GM23248 (cell line): ENCODE data around the gene VEGFB. TPM values are rescaled to one million over a fixed set of nuclear protein-coding genes. Genes with fewer than 3 reads are reported as not detected.

Experiments
- DNase-seq: peaks from one replicate; pipeline ENCODE4 v3.0.0-alpha.2; 2015
- H2AFZ ChIP-seq: fragments of 200-600 bp; sonication (generic); 2 replicates; pipeline ENCODE4 v1.6.1; 2016; ENCODE audit warnings: antibody characterized with exemption
- H3F3A ChIP-seq: fragments of 200-600 bp; sonication (generic); 2 replicates; pipeline ENCODE4 v1.6.1; 2016; ENCODE audit warnings: mild to moderate bottlenecking, antibody characterized with exemption, mixed run types; ENCODE audit not compliant: insufficient read depth
- H3K27ac ChIP-seq: fragments of 200-600 bp; sonication (generic); 2 replicates; pipeline ENCODE4 v1.5.1; 2016; ENCODE audit warnings: mild to moderate bottlenecking
- H3K27me3 ChIP-seq: fragments of 200-600 bp; sonication (generic); replicated peaks from 2 replicates; pipeline ENCODE4 v1.6.1; 2016; ENCODE audit warnings: mild to moderate bottlenecking; ENCODE audit not compliant: insufficient read depth
- H3K36me3 ChIP-seq: fragments of 200-600 bp; sonication (generic); 2 replicates; pipeline ENCODE4 v1.6.1; 2016; ENCODE audit warnings: low read depth, mild to moderate bottlenecking
- H3K4me1 ChIP-seq: fragments of 200-600 bp; sonication (generic); 2 replicates; pipeline ENCODE4 v1.6.1; 2016; ENCODE audit warnings: mild to moderate bottlenecking; ENCODE audit not compliant: insufficient read depth
- H3K4me2 ChIP-seq: fragments of 200-600 bp; sonication (generic); one replicate; pipeline ENCODE4 v1.6.1; 2016; ENCODE audit warnings: mild to moderate bottlenecking; ENCODE audit not compliant: unreplicated experiment
- H3K4me3 ChIP-seq: fragments of 200-600 bp; sonication (generic); 2 replicates; pipeline ENCODE4 v1.5.1; 2016; ENCODE audit warnings: mild to moderate bottlenecking
- H3K79me2 ChIP-seq: fragments of 200-600 bp; sonication (generic); 2 replicates; pipeline ENCODE4 v1.6.1; 2016; ENCODE audit warnings: mild to moderate bottlenecking; ENCODE audit not compliant: insufficient read depth
- H3K9ac ChIP-seq: fragments of 200-600 bp; sonication (generic); 2 replicates; pipeline ENCODE4 v1.6.1; 2016; ENCODE audit warnings: mild to moderate bottlenecking
- H3K9me2 ChIP-seq: fragments of 200-600 bp; sonication (generic); 2 replicates; pipeline ENCODE4 v1.6.1; 2016; ENCODE audit warnings: mixed run types, mild to moderate bottlenecking, moderate library complexity; ENCODE audit not compliant: insufficient read depth
- H3K9me3 ChIP-seq: fragments of 200-600 bp; sonication (generic); one replicate; pipeline ENCODE4 v1.6.1; 2017; ENCODE audit warnings: low read depth
- H4K20me1 ChIP-seq: fragments of 200-600 bp; sonication (generic); 2 replicates; pipeline ENCODE4 v1.6.0; 2016; ENCODE audit not compliant: insufficient read depth
- EZH2 ChIP-seq: fragments of 200-600 bp; sonication (generic); IDR thresholded peaks from 2 replicates; pipeline ENCODE4 v1.6.1; 2018; ENCODE audit warnings: antibody characterized with exemption, mild to moderate bottlenecking; ENCODE audit not compliant: insufficient read depth, poor library complexity, severe bottlenecking
- EZH2phosphoT487 ChIP-seq: fragments of 200-600 bp; sonication (generic); IDR thresholded peaks from 2 replicates; pipeline ENCODE4 v1.6.1; 2018; ENCODE audit warnings: antibody characterized with exemption, moderate library complexity, mild to moderate bottlenecking, low read depth; ENCODE audit not compliant: insufficient read depth
- WGBS, 2 experiments: methylation state at CpG; one replicate each; pipeline ENCODE4 v1.1.6; 2015 to 2017; ENCODE audit warnings: low lambda C conversion rate in 2 of 2, low coverage in 1 of 2; ENCODE audit errors: missing lambda C conversion rate in 2 of 2; 5-methylcytosine and 5-hydroxymethylcytosine counted together
- in situ Hi-C: fragments of 300-500 bp; cut with MboI; formaldehyde crosslinking; loops from 2 replicates; pipeline ENCODE4 v1.15.0; 2020
- polyA plus RNA-seq: library from polyadenylated mRNA; unstranded; fragments of >200 nt; fragmentation: Nextera tagmentation; extraction: Ambion mirVana; gene quantifications from 2 replicates; pipeline ENCODE4 v1.2.1, GENCODE V29; 2016
- total RNA-seq: library from RNA; depleted of rRNA; stranded (reverse); fragments of >200 nt; shearing (Covaris generic); gene quantifications from 2 replicates; pipeline ENCODE4 v1.2.3, GENCODE V29; 2014

The VEGFB gene
- total and polyA plus RNA-seq, 2 experiments from 2014 or later, result 21.6 to 27.8 TPM

GRCh38 chr11:64268025-64268892 lies 33.9 kb downstream of the VEGFB start:
- Histone ChIP-seq H2AFZ (no peak overlapping the region), H4K20me1 (no peaks in the 10 kb centered on the region), H3K79me2 (peaks cover 19% of the 10 kb centered on the region), H3K4me3 (peak overlapping the region; percentile 75), H3K9me2 (no peaks in the 10 kb centered on the region), H3F3A (peaks cover 23% of the 10 kb centered on the region), H3K27me3 (no peaks in the 10 kb centered on the region), H3K4me2 (peak overlapping the region; percentile 83), H3K9me3 (no peaks in the 10 kb centered on the region), H3K27ac (peak overlapping the region; percentile 83), H3K36me3 (peaks cover under 1% of the 10 kb centered on the region; the same call in 1 of the 2 replicates), H3K9ac (peak overlapping the region; percentile 84), H3K4me1 (peaks cover 23% of the 10 kb centered on the region)
- in situ Hi-C loops, result no loop called here
- 54 to 56% methylated on average over 22 of the region's 23 CpGs for WGBS, 2 experiments
- TF ChIP-seq EZH2 (no peak), EZH2phosphoT487 (no peak)
- DNase-seq, result no peak

- TF ChIP-seq EZH2, result no peak
- no peak for TF ChIP-seq EZH2phosphoT487
- Histone ChIP-seq H3K79me2 (peaks cover 24% of the 10 kb centered on the region), H2AFZ (peak overlapping the region; percentile 54), H3K4me3 (peak overlapping the region; percentile 75), H3K27me3 (no peaks in the 10 kb centered on the region), H3K36me3 (no peaks in the 10 kb centered on the region; the same call in 1 of the 2 replicates), H3K9me3 (no peaks in the 10 kb centered on the region), H3K27ac (peak overlapping the region; percentile 83), H3F3A (peaks cover 23% of the 10 kb centered on the region), H3K9me2 (no peaks in the 10 kb centered on the region), H3K4me1 (peaks cover 23% of the 10 kb centered on the region), H4K20me1 (no peaks in the 10 kb centered on the region), H3K9ac (peak overlapping the region; percentile 84), H3K4me2 (peak overlapping the region; percentile 83)
- in situ Hi-C loops, result no loop called here
- DNase-seq, result peak; percentile 75
- WGBS, 2 experiments, result 3% methylated on average over 18 to 32 of the region's 34 CpGs
Observed at GRCh38 chr11:64268893-64269539, 34.6 kb downstream of the VEGFB start.

GRCh38 chr11:64269540-64270220 lies 35.3 kb downstream of the VEGFB start:
- Histone ChIP-seq H4K20me1 (no peaks in the 10 kb centered on the region), H2AFZ (peak overlapping the region; percentile 62), H3K27me3 (no peaks in the 10 kb centered on the region), H3F3A (peaks cover 23% of the 10 kb centered on the region), H3K79me2 (peaks cover 30% of the 10 kb centered on the region), H3K9me2 (no peaks in the 10 kb centered on the region), H3K4me1 (peaks cover 23% of the 10 kb centered on the region), H3K9me3 (no peaks in the 10 kb centered on the region), H3K4me2 (peak overlapping the region; percentile 83), H3K27ac (peak overlapping the region; percentile 83), H3K36me3 (no peaks in the 10 kb centered on the region), H3K9ac (peak overlapping the region; percentile 84), H3K4me3 (peak overlapping the region; percentile 87)
- WGBS, 2 experiments, result 1% methylated on average over 48 to 58 of the region's 58 CpGs
- no peak for TF ChIP-seq EZH2
- peak; percentile 100 for DNase-seq
- in situ Hi-C loops, result no loop called here

GRCh38 chr11:64275031-64275800 lies 40.8 kb downstream of the VEGFB start:
- H3K4me1 ChIP-seq, result peaks cover 21% of the 10 kb centered on the region
- no peak overlapping the region for H3K4me3 ChIP-seq
- peaks cover 41% of the 10 kb centered on the region for H3F3A ChIP-seq
- no peaks in the 10 kb centered on the region for H4K20me1 ChIP-seq
- no peaks in the 10 kb centered on the region for H3K27me3 ChIP-seq
- 0 out of 2 replicates have a peak, but pooled peaks cover 4% of the 10 kb centered on the region for H3K36me3 ChIP-seq
- TF ChIP-seq EZH2phosphoT487 (no peak), EZH2 (no peak)
- no peak overlapping the region for H2AFZ ChIP-seq
- no peak overlapping the region for H3K4me2 ChIP-seq
- H3K27ac ChIP-seq, result no peak overlapping the region
- 92% methylated on average over 13 to 15 of the region's 15 CpGs for WGBS, 2 experiments
- no peak for DNase-seq
- H3K9me3 ChIP-seq, result no peaks in the 10 kb centered on the region
- in situ Hi-C loops, result no loop called here
- no peak overlapping the region for H3K9ac ChIP-seq
- peaks cover 34% of the 10 kb centered on the region for H3K79me2 ChIP-seq
- H3K9me2 ChIP-seq, result no peaks in the 10 kb centered on the region
